Liver (tissue), 3 donors: ENCODE results near the gene THAP2.

ENCODE experiments used
- CTCF ChIP-seq: fragments of 150-350 bp; IDR thresholded peaks from 2 replicates; pipeline ENCODE4 v1.5.1; 2017; ENCODE audit warnings: improper control_type of control experiment, low read depth, low read length; ENCODE audit not compliant: missing input control
- EGR1 ChIP-seq, 2 donors: IDR thresholded peaks; 2 replicates each; pipeline ENCODE4 v1.6.1; 2016 to 2018; ENCODE audit warnings: antibody characterized with exemption in 2 of 2, low read depth in 2 of 2
- FOXA1 ChIP-seq: IDR thresholded peaks from 2 replicates; pipeline ENCODE4 v1.6.1; 2016; ENCODE audit warnings: antibody characterized with exemption
- GABPA ChIP-seq, 2 donors: IDR thresholded peaks in 1 of 2; conservative IDR thresholded peaks in 1 of 2; 2 replicates each; pipeline ENCODE4 v1.6.1; 2016; ENCODE audit warnings: antibody characterized with exemption in 2 of 2, mild to moderate bottlenecking in 1 of 2, moderate library complexity in 1 of 2
- JUND ChIP-seq, 2 donors: IDR thresholded peaks; 2 replicates each; pipeline ENCODE4 v1.6.1; 2016; ENCODE audit warnings: antibody characterized with exemption in 2 of 2
- MAX ChIP-seq: IDR thresholded peaks from 2 replicates; pipeline ENCODE4 v1.6.1; 2016; ENCODE audit warnings: antibody characterized with exemption
- RXRA ChIP-seq, 2 donors: IDR thresholded peaks; 2 replicates each; pipeline ENCODE4 v1.6.1; 2017 to 2018; ENCODE audit warnings: antibody characterized with exemption in 2 of 2, mild to moderate bottlenecking in 1 of 2
- SP1 ChIP-seq: IDR thresholded peaks from 2 replicates; pipeline ENCODE4 v1.6.1; 2018; ENCODE audit warnings: antibody characterized with exemption, mild to moderate bottlenecking
- TF ChIP-seq, protein P1 (sequence below): IDR thresholded peaks from 2 replicates; pipeline ENCODE4 v1.6.1; 2016; ENCODE audit warnings: antibody characterized with exemption
- TF ChIP-seq, protein P2 (sequence below): IDR thresholded peaks from 2 replicates; pipeline ENCODE4 v1.6.1; 2016; ENCODE audit warnings: antibody characterized with exemption, mild to moderate bottlenecking
- TF ChIP-seq, protein P3 (sequence below): IDR thresholded peaks from 2 replicates; pipeline ENCODE4 v1.6.1; 2016; ENCODE audit warnings: antibody characterized with exemption
- donor health status: healthy.
- donor health status: healthy.

DNA sequence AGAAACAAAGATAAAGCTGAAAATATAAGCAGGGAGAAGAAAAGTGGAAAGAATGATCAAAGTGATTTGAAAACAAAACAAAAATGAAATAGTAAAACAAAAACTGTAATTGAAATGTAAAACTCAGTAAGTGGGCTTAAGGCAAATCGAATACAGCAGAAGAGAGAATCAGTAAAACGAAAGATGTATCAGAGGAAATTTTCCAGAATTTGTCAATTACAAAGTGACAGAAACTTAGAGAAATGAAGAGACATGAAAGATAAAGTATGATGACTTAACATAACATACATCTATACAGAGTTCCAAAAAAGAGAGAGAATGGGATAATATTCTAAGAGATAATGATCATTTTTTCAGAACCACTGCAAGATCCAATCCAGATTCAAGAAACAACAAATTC, 11.0 kb upstream of the THAP2 start:
- no peak for TF ChIP-seq CTCF
- TF ChIP-seq, protein P1, sequence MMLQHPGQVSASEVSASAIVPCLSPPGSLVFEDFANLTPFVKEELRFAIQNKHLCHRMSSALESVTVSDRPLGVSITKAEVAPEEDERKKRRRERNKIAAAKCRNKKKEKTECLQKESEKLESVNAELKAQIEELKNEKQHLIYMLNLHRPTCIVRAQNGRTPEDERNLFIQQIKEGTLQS = no peak
- no peak for TF ChIP-seq RXRA (IDR thresholded peaks at IDR 0.05)
- TF ChIP-seq, protein P2, sequence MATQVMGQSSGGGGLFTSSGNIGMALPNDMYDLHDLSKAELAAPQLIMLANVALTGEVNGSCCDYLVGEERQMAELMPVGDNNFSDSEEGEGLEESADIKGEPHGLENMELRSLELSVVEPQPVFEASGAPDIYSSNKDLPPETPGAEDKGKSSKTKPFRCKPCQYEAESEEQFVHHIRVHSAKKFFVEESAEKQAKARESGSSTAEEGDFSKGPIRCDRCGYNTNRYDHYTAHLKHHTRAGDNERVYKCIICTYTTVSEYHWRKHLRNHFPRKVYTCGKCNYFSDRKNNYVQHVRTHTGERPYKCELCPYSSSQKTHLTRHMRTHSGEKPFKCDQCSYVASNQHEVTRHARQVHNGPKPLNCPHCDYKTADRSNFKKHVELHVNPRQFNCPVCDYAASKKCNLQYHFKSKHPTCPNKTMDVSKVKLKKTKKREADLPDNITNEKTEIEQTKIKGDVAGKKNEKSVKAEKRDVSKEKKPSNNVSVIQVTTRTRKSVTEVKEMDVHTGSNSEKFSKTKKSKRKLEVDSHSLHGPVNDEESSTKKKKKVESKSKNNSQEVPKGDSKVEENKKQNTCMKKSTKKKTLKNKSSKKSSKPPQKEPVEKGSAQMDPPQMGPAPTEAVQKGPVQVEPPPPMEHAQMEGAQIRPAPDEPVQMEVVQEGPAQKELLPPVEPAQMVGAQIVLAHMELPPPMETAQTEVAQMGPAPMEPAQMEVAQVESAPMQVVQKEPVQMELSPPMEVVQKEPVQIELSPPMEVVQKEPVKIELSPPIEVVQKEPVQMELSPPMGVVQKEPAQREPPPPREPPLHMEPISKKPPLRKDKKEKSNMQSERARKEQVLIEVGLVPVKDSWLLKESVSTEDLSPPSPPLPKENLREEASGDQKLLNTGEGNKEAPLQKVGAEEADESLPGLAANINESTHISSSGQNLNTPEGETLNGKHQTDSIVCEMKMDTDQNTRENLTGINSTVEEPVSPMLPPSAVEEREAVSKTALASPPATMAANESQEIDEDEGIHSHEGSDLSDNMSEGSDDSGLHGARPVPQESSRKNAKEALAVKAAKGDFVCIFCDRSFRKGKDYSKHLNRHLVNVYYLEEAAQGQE = no peak
- TF ChIP-seq FOXA1 = no peak
- no peak for TF ChIP-seq MAX
- no peak for TF ChIP-seq GABPA (IDR thresholded peaks at IDR 0.05 in 1 of 2, conservative IDR thresholded peaks at IDR 0.05 in 1 of 2)
- TF ChIP-seq, protein P3, sequence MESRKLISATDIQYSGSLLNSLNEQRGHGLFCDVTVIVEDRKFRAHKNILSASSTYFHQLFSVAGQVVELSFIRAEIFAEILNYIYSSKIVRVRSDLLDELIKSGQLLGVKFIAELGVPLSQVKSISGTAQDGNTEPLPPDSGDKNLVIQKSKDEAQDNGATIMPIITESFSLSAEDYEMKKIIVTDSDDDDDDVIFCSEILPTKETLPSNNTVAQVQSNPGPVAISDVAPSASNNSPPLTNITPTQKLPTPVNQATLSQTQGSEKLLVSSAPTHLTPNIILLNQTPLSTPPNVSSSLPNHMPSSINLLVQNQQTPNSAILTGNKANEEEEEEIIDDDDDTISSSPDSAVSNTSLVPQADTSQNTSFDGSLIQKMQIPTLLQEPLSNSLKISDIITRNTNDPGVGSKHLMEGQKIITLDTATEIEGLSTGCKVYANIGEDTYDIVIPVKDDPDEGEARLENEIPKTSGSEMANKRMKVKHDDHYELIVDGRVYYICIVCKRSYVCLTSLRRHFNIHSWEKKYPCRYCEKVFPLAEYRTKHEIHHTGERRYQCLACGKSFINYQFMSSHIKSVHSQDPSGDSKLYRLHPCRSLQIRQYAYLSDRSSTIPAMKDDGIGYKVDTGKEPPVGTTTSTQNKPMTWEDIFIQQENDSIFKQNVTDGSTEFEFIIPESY = no peak
- no peak for TF ChIP-seq SP1
- TF ChIP-seq JUND (IDR thresholded peaks at IDR 0.05) = no peak
- no peak for TF ChIP-seq EGR1 (IDR thresholded peaks at IDR 0.05; ENCODE audit: low read depth in 2 of 2)
